GM04504 (cell line): ENCODE measurements around the gene KLK12.

ENCODE experiments used
- DNase-seq: peaks from one replicate; pipeline ENCODE4 v3.0.0-alpha.2; 2012; ENCODE audit warnings: low read depth

Gene KLK12, protein sequence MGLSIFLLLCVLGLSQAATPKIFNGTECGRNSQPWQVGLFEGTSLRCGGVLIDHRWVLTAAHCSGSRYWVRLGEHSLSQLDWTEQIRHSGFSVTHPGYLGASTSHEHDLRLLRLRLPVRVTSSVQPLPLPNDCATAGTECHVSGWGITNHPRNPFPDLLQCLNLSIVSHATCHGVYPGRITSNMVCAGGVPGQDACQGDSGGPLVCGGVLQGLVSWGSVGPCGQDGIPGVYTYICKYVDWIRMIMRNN

GRCh38 chr19:51034704-51035103 is at the start of gene KLK12:
KLK12 (minus strand) TSS chr19:51035002; CDS start chr19:51034621, 381 bp downstream.
- DNase-seq, result no peak

DNA sequence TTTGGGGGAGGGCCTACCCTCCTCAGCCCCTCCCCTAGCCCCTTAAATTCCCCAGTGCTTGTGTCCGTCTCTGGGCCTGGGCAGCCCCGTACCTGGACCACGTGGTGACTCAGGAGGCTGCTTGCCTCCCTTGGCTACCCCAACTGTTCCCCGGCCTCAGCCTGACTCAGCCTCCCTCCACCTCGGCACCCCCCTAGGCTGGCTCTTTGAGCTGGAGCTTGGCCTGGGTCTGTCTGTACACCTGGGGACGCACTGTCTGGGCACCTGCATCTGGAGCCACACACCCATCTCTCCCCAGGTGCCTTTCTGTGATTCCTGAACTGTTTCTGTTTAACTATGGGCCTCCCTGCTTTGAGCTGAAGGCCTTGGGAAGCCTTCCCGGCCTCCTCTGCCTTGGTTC is 49.7 kb upstream of the KLK12 start:
- no peak for DNase-seq

DNA sequence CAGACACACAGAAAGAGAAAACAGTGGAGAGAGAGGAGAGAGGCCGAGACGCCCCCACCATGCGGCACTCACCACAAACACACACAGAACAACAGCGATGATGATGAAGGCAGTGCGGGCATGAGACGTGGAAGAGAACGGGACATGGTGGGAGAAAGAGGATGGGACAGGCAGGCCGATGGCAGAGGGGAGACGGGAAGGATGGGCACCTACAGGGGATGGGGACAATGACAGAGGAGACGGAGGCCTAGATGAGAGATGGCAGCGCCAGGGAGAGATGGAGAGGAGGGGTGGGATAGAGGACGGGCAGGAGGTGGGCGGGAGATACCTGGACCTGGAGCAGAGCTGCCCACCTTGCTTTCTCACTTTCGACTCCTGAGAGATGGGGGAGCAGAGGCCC is 49.0 kb upstream of the KLK12 start:
- no peak for DNase-seq

GRCh38 chr19:51083181-51083580 is 48.4 kb upstream of the KLK12 start:
- no peak for DNase-seq

- no peak for DNase-seq
Measured at GRCh38 chr19:51082611-51083010, 47.8 kb upstream of the KLK12 start, which contains the start of gene KLK14. KLK14 (minus strand) TSS chr19:51082887; CDS start chr19:51082614, 273 bp downstream.

DNA sequence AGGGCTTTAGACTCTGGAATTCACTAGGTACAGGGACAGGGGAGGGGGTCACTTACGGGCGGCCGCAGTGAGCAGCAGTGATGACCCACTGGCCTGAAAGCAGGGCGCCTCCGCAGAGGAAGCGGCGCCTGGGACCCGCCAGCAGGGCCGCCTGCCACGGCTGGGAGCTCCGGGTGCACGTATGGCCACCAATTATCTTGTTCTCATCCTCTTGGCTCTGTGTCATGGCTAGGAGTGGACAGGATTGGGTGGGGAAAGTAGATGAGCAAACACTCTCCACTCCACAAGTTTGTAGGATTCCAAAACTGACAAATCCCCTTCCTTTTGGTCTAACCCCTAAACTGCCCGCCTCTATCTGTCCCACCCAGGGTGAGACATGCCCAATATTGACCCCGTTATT is 46.7 kb upstream of the KLK12 start:
- no peak for DNase-seq

DNA sequence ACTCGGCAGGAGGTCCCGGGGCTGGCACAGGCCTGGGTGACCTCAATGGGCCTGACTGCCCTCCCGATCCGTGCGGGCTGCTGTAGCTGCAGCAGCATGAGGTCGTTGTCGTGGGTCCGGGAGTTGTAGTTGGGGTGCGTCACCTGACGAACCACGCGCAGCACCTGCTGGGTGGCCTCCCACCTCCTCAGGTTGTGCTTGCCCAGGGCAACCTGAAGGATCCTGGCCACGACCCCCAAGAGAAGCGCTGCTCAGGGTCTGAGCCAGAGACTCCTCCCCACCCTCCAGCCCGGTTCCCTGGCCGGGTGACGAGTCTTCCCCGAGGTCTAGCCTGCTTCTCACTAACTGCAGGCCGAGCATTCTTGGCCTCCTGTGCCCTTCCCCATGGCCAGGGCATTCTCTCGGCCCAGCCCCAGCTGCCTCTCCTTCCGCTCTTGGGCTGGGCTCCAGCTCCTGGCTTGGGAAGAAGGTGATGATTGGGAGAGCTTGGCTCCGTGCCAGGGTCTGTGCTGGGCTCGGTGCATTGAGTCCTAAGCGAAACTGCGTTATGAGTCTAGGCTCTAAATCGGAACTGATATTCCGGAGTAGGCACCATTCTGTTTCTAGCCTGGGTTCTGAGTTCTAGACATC is 44.8 kb upstream of the KLK12 start:
- DNase-seq, result no peak

GRCh38 chr19:51078731-51079130 is 43.9 kb upstream of the KLK12 start:
- no peak for DNase-seq

DNA sequence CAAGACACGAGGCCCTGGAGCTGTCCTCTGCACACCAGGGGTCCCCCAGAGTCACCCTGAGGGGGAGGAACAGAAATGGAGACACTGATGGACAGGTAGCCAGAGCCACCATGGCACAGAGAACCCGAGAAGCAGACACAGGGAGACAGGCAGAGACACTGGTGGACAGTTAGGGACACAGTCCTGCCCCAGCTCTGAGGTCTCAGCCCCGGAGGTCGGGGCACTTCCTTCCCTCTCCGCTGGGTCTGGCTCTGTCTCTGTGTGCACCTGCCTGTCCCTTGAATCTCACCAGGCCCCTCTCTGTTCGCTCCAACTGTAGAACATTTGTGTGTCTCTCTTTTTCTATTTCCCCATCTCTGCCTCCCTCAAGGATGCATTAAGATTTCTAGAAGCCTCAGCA is 43.3 kb upstream of the KLK12 start:
- no peak for DNase-seq

- no peak for DNase-seq
Measured at GRCh38 chr19:51076631-51077213, 41.9 kb upstream of the KLK12 start.

DNA sequence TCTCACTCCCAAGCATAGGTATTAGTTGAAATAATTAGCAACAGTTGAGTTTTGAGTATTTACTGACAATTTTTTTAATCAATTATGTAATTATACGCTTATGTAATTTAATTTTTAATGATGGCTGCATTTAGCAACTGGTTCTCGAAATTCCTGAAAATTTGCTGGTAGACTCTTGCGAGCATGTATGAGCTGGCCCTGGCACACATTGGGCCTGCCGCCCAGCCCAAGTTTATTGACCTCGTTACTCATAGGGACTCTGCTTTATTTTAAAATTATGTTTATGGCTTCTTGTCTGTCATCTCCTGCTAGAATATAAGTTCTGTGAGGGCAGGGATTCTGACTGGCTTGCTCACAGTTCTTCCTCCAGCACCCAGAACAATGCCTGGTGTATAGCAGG is 41.2 kb upstream of the KLK12 start:
- no peak for DNase-seq

DNA sequence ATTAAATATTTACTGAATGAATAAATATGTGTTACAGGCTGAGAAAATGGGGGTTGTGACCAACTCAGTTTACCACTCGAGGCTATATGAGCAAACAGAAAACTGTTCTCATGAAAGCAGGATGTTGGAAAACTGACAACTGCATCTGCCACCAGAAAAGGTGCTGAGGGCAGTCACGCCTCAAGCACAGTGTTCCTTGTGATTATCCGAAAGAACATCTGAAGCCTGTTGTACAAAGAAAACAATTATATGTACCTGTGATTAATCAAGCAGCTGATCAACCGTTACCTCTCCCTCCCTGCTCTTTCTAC is 36.2 kb upstream of the KLK12 start:
- DNase-seq, result no peak

DNA sequence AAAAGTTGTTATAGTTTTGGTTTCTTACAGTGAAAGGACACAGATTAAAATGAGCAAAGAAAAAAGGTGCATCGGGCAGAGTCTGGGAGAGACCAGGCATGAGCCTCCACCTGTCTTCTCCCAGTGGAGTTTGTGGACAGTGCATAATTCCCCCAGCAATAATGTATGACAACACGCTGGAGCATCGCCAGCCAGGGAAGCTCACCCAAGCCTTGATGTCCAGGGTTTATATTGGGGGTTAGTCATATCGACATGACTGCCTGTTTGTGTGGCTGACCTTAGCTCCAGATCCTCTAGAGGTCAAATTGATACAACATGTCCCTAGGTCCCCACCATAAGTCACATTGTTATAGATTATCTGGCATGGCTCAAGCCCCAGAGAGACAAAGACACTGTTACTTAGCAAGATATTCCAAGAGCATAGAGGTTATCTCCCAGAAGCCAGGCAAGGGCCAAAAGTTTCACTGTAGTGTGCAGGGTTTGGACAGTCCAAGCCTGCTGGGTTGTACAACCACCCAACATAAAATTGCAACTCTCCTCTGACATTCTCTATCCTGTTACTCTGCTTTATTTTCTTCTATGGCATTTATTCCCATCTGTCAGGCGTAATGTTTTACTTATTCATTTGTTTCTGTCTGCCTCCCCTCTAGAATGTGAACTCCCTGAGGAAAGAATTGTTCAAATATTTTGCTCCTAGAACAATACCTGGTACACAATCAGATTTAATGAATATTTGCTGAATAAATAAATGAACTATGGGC is 35.7 kb upstream of the KLK12 start:
- no peak for DNase-seq

GRCh38 chr19:51066393-51067186 is 31.8 kb upstream of the KLK12 start:
- DNase-seq, result no peak

DNA sequence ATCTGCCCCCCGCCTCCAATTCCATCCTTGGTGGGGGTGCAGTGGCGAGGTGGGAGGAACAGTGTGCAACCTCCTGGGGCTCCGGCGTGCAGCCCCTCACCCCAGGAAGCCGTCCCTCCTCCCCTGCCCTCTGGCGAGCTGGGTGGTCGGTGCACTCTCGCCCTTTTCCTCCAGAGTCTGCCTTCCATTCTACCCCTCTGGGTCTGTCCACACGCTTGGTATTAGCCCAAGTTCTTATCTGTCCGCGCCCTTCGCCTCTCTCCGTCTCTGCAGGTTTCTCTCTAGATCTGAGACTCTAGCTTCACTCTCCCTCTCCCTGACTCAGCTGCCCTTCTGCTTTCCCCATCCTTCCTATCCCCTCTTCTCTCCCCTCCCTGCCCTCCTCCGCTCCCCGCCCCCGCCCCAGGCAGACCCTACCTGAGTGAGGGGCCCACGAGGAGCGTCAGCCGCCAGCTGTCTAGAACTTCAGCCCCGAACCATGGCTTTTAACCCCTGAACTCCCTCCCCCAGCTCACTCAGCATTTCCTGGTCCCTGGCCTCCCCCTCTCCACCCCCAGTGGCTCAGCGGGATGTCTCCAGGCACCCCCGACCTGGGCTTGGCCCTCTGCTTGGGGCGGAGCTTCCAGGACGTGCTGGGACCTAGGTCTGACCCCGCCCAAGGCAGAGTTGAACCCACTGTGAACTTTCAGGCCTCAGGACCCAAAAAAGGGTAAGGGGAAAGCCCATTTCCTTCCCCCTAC is 30.6 kb upstream of the KLK12 start:
- DNase-seq, result no peak

DNA sequence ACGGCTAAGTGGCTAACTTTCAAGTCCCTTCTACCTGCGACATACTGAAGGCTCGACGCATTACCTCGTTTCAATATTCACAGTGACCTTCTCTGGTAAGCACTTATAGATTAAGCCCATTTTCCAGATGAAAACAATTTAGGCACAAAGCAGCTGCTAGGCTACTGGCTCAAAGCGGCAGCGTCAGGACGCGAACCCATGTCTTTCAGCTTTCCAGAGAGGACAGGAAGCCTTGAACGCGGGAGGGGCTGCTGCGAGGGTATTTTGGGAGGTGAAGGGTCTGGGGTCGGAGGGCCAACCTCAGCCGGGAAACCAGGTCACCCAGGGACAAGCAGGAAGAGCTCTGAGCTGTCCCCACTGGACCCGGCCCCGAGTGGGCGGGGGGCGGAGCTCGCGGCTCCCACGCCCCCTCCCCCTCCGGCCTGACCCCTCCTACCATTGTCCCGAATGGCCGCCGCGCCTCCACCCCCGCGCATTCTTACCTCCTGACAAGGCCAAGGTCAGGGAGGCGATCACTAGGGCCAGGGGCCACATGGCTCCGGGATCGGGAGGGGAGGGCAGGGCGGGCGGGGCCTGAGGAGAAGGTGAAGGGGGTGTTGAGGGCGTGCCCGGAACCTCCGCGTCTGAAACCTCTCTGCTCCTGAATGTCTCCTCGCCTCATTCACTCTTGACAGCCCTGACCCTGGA is 29.9 kb upstream of the KLK12 start, which contains the start of gene KLK13:
Gene KLK13, minus strand, starts transcription at position 559 of the 687 bp plus-strand sequence. Its CDS starts 25 bp downstream, at position 534.
- no peak for DNase-seq

DNA sequence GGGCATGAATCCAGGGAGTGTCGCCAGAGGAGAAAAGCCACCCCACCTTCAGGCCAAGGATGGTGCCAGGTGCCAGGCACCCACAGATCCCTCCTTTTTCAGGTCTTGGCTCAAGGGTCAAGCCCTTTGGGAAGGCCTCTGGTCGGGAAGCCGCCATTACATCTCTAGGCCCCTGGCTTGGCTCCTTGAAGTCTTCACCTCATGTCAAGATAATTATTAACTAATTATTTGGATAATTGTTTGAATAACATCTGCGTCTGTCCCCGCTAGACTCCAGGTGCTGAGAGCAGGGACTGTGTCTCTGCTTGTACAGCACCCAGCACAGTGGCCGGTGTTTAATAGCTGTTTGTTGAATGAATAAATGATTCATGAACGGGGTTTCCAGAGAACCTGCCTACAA is 28.9 kb upstream of the KLK12 start:
- no peak for DNase-seq

DNA sequence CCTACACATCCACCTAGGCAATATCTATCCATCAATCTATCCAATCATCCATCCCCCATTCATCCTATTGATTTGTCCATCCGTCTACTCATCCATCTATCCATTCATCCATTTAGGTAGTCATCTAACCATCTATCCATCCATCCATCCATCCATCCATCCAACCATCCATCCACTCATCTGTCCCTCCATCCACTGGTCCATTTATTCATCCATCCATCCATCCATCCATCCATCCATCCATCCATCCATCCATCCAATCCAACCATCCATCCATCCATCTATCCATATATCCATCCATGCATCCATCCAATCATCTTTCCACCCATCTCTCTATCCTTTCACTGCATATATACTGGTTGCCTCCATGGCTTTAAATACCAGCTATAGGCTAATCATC is 26.2 kb upstream of the KLK12 start:
- DNase-seq, result no peak

GRCh38 chr19:51060336-51060735 is 25.5 kb upstream of the KLK12 start:
- no peak for DNase-seq

GRCh38 chr19:51059715-51060114 is 24.9 kb upstream of the KLK12 start:
- DNase-seq, result no peak

DNA sequence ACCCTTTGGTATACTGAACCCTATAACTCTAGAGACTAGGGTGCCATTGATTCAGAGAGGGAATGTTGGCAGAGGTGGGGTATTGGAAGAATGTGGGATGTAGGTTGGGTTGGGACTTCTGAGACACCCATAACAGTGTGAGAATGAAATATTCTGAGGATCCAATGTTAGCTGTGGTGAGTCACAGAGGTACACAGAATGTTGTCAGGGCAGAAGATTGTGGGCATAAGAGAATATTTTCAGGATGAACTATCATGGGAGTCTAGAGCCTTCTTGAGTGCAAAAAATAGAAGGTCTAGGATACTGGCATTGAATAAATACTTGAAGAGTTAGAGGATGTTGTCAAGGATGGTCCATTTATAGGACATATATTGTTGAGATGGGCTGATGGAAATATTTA is 21.1 kb upstream of the KLK12 start:
- no peak for DNase-seq
